ENCODE data around the gene NYAP2.

The NYAP2 gene

GRCh38 chr2:225400546-225401400, 1.3 kb downstream of the NYAP2 start:
- no peak overlapping the region for H3K4me3 ChIP-seq (ENCODE audit: low read length)
- H3K27me3 ChIP-seq (replicated peaks; ENCODE audit: control insufficient read depth, insufficient read depth, low read length) = peaks cover 5% of the 10 kb centered on the region
- H3K36me3 ChIP-seq (ENCODE audit: control insufficient read depth, insufficient read depth, low read length, severe bottlenecking) = no peaks in the 10 kb centered on the region

GRCh38 chr2:225402210-225402776, 2.8 kb downstream of the NYAP2 start:
- Histone ChIP-seq H3K4me1 (ENCODE audit: control insufficient read depth, insufficient read depth, low read length) (no peaks in the 10 kb centered on the region), H3K9me3 (ENCODE audit: control insufficient read depth, low read length) (no peaks in the 10 kb centered on the region), H3K27me3 (replicated peaks; ENCODE audit: control insufficient read depth, insufficient read depth, low read length) (peaks cover 5% of the 10 kb centered on the region), H3K4me3 (ENCODE audit: low read length) (no peak overlapping the region), H3K9ac (ENCODE audit: low read length) (no peak overlapping the region), H3K36me3 (ENCODE audit: control insufficient read depth, insufficient read depth, low read length, severe bottlenecking) (no peaks in the 10 kb centered on the region)
- DNase-seq (ENCODE audit: low read depth) = no peak

More at GRCh38 chr2:225400546-225401400, 1.3 kb downstream of the NYAP2 start:
- H3K9me3 ChIP-seq (ENCODE audit: control insufficient read depth, low read length) = no peaks in the 10 kb centered on the region
- no peak overlapping the region for H3K9ac ChIP-seq (ENCODE audit: low read length)
- H3K4me1 ChIP-seq (ENCODE audit: control insufficient read depth, insufficient read depth, low read length) = no peaks in the 10 kb centered on the region
- no peak for DNase-seq (ENCODE audit: low read depth)

GRCh38 chr2:225411452-225411851, 11.9 kb downstream of the NYAP2 start:
- H3K9ac ChIP-seq (ENCODE audit: low read length) = no peak overlapping the region
- H3K36me3 ChIP-seq (ENCODE audit: control insufficient read depth, insufficient read depth, low read length, severe bottlenecking) = no peaks in the 10 kb centered on the region
- H3K9me3 ChIP-seq (ENCODE audit: control insufficient read depth, low read length) = no peaks in the 10 kb centered on the region
- H3K4me3 ChIP-seq (ENCODE audit: low read length) = no peak overlapping the region
- no peak for DNase-seq (ENCODE audit: low read depth)
- H3K4me1 ChIP-seq (ENCODE audit: control insufficient read depth, insufficient read depth, low read length) = no peaks in the 10 kb centered on the region
- H3K27me3 ChIP-seq (replicated peaks; ENCODE audit: control insufficient read depth, insufficient read depth, low read length) = no peaks in the 10 kb centered on the region

- Histone ChIP-seq H3K27me3 (replicated peaks; ENCODE audit: control insufficient read depth, insufficient read depth, low read length) (no peaks in the 10 kb centered on the region), H3K9me3 (ENCODE audit: control insufficient read depth, low read length) (no peaks in the 10 kb centered on the region), H3K4me1 (ENCODE audit: control insufficient read depth, insufficient read depth, low read length) (no peaks in the 10 kb centered on the region), H3K36me3 (ENCODE audit: control insufficient read depth, insufficient read depth, low read length, severe bottlenecking) (no peaks in the 10 kb centered on the region), H3K4me3 (ENCODE audit: low read length) (no peak overlapping the region), H3K9ac (ENCODE audit: low read length) (no peak overlapping the region)
- no peak for DNase-seq (ENCODE audit: low read depth)
These were observed 14.3 kb downstream of the NYAP2 start for GRCh38 chr2:225413786-225414185.

- Histone ChIP-seq H3K9ac (ENCODE audit: low read length) (no peak overlapping the region), H3K9me3 (ENCODE audit: control insufficient read depth, low read length) (no peaks in the 10 kb centered on the region), H3K36me3 (ENCODE audit: control insufficient read depth, insufficient read depth, low read length, severe bottlenecking) (no peaks in the 10 kb centered on the region), H3K27me3 (replicated peaks; ENCODE audit: control insufficient read depth, insufficient read depth, low read length) (no peaks in the 10 kb centered on the region), H3K4me3 (ENCODE audit: low read length) (no peak overlapping the region), H3K4me1 (ENCODE audit: control insufficient read depth, insufficient read depth, low read length) (no peaks in the 10 kb centered on the region)
- DNase-seq (ENCODE audit: low read depth) = no peak
These were observed 15.4 kb downstream of the NYAP2 start for GRCh38 chr2:225414902-225415301.

- DNase-seq (ENCODE audit: low read depth) = no peak
- Histone ChIP-seq H3K4me3 (ENCODE audit: low read length) (no peak overlapping the region), H3K9ac (ENCODE audit: low read length) (no peak overlapping the region), H3K27me3 (replicated peaks; ENCODE audit: control insufficient read depth, insufficient read depth, low read length) (no peaks in the 10 kb centered on the region), H3K4me1 (ENCODE audit: control insufficient read depth, insufficient read depth, low read length) (no peaks in the 10 kb centered on the region), H3K9me3 (ENCODE audit: control insufficient read depth, low read length) (no peaks in the 10 kb centered on the region), H3K36me3 (ENCODE audit: control insufficient read depth, insufficient read depth, low read length, severe bottlenecking) (no peaks in the 10 kb centered on the region)
These were observed 15.8 kb downstream of the NYAP2 start for GRCh38 chr2:225415341-225415740.

GRCh38 chr2:225415792-225416191, 16.3 kb downstream of the NYAP2 start:
- no peak for DNase-seq (ENCODE audit: low read depth)
- no peaks in the 10 kb centered on the region for H3K27me3 ChIP-seq (replicated peaks; ENCODE audit: control insufficient read depth, insufficient read depth, low read length)
- no peak overlapping the region for H3K4me3 ChIP-seq (ENCODE audit: low read length)
- no peaks in the 10 kb centered on the region for H3K9me3 ChIP-seq (ENCODE audit: control insufficient read depth, low read length)
- no peaks in the 10 kb centered on the region for H3K36me3 ChIP-seq (ENCODE audit: control insufficient read depth, insufficient read depth, low read length, severe bottlenecking)
- no peaks in the 10 kb centered on the region for H3K4me1 ChIP-seq (ENCODE audit: control insufficient read depth, insufficient read depth, low read length)
- H3K9ac ChIP-seq (ENCODE audit: low read length) = no peak overlapping the region

GRCh38 chr2:225416616-225417367, 17.3 kb downstream of the NYAP2 start:
- no peak for DNase-seq (ENCODE audit: low read depth)
- H3K36me3 ChIP-seq (ENCODE audit: control insufficient read depth, insufficient read depth, low read length, severe bottlenecking) = no peaks in the 10 kb centered on the region
- H3K4me1 ChIP-seq (ENCODE audit: control insufficient read depth, insufficient read depth, low read length) = no peaks in the 10 kb centered on the region

GRCh38 chr2:225419033-225419432, 19.5 kb downstream of the NYAP2 start:
- no peak for DNase-seq (ENCODE audit: low read depth)
- Histone ChIP-seq H3K36me3 (ENCODE audit: control insufficient read depth, insufficient read depth, low read length, severe bottlenecking) (no peaks in the 10 kb centered on the region), H3K27me3 (replicated peaks; ENCODE audit: control insufficient read depth, insufficient read depth, low read length) (no peaks in the 10 kb centered on the region), H3K9me3 (ENCODE audit: control insufficient read depth, low read length) (no peaks in the 10 kb centered on the region), H3K4me3 (ENCODE audit: low read length) (no peak overlapping the region), H3K4me1 (ENCODE audit: control insufficient read depth, insufficient read depth, low read length) (no peaks in the 10 kb centered on the region), H3K9ac (ENCODE audit: low read length) (no peak overlapping the region)

More at GRCh38 chr2:225416616-225417367, 17.3 kb downstream of the NYAP2 start:
- Histone ChIP-seq H3K27me3 (replicated peaks; ENCODE audit: control insufficient read depth, insufficient read depth, low read length) (no peaks in the 10 kb centered on the region), H3K4me3 (ENCODE audit: low read length) (no peak overlapping the region), H3K9ac (ENCODE audit: low read length) (no peak overlapping the region), H3K9me3 (ENCODE audit: control insufficient read depth, low read length) (no peaks in the 10 kb centered on the region)

GRCh38 chr2:225422145-225422544, 22.6 kb downstream of the NYAP2 start:
- Histone ChIP-seq H3K9ac (ENCODE audit: low read length) (no peak overlapping the region), H3K4me1 (ENCODE audit: control insufficient read depth, insufficient read depth, low read length) (no peaks in the 10 kb centered on the region), H3K4me3 (ENCODE audit: low read length) (no peak overlapping the region), H3K9me3 (ENCODE audit: control insufficient read depth, low read length) (no peaks in the 10 kb centered on the region), H3K27me3 (replicated peaks; ENCODE audit: control insufficient read depth, insufficient read depth, low read length) (no peaks in the 10 kb centered on the region), H3K36me3 (ENCODE audit: control insufficient read depth, insufficient read depth, low read length, severe bottlenecking) (no peaks in the 10 kb centered on the region)
- no peak for DNase-seq (ENCODE audit: low read depth)

GRCh38 chr2:225425284-225425683, 25.8 kb downstream of the NYAP2 start:
- no peak for DNase-seq (ENCODE audit: low read depth)
- Histone ChIP-seq H3K9ac (ENCODE audit: low read length) (no peak overlapping the region), H3K4me1 (ENCODE audit: control insufficient read depth, insufficient read depth, low read length) (no peaks in the 10 kb centered on the region), H3K4me3 (ENCODE audit: low read length) (no peak overlapping the region), H3K27me3 (replicated peaks; ENCODE audit: control insufficient read depth, insufficient read depth, low read length) (no peaks in the 10 kb centered on the region), H3K36me3 (ENCODE audit: control insufficient read depth, insufficient read depth, low read length, severe bottlenecking) (no peaks in the 10 kb centered on the region), H3K9me3 (ENCODE audit: control insufficient read depth, low read length) (no peaks in the 10 kb centered on the region)
